Keratinocyte (primary cell): Measurements from ENCODE around the gene SLC43A1.

Experiments
- EZH2 ChIP-seq: IDR thresholded peaks from one replicate; pipeline ENCODE4 v1.6.1; 2012; ENCODE audit warnings: inconsistent platforms, mild to moderate bottlenecking, low read length, moderate library complexity
- TF ChIP-seq, protein P1 (sequence below), 3 experiments: IDR thresholded peaks in 1 of 3; conservative IDR thresholded peaks in 1 of 3; optimal IDR thresholded peaks in 1 of 3; 2 replicates in 2 of 3; 3 replicates in 1 of 3; pipeline versions ENCODE3 to v1.5.1; 2011; ENCODE audit warnings: low read length in 3 of 3, mild to moderate bottlenecking in 3 of 3, moderate library complexity in 2 of 3, control low read depth in 1 of 3, inconsistent platforms in 1 of 3; ENCODE audit not compliant: insufficient read depth in 2 of 3; ENCODE audit errors: extremely low read depth in 1 of 3

DNA sequence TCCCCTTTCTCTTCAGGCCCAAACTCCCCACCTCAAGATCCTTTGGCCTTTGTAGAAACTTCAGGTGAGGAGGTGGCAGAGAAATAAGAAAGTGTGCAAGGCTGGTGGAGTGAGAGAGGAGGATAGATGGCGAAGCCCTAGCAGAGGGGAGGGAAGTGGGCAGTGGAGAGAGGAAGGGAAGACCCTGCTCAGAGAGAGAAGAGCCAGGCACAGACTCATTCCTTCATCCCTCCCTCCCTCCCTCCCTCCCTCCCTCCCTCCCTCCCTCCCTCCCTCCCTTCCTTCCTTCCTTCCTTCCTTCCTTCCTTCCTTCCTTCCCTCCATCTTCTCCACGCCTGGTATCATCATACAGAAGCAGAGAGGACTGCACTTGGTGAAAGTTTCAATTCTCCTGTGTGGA is 34.2 kb downstream of the SLC43A1 start:
- TF ChIP-seq, protein P1, sequence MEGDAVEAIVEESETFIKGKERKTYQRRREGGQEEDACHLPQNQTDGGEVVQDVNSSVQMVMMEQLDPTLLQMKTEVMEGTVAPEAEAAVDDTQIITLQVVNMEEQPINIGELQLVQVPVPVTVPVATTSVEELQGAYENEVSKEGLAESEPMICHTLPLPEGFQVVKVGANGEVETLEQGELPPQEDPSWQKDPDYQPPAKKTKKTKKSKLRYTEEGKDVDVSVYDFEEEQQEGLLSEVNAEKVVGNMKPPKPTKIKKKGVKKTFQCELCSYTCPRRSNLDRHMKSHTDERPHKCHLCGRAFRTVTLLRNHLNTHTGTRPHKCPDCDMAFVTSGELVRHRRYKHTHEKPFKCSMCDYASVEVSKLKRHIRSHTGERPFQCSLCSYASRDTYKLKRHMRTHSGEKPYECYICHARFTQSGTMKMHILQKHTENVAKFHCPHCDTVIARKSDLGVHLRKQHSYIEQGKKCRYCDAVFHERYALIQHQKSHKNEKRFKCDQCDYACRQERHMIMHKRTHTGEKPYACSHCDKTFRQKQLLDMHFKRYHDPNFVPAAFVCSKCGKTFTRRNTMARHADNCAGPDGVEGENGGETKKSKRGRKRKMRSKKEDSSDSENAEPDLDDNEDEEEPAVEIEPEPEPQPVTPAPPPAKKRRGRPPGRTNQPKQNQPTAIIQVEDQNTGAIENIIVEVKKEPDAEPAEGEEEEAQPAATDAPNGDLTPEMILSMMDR (optimal IDR thresholded peaks at IDR 0.05 in 1 of 3, IDR thresholded peaks at IDR 0.05 in 1 of 3, conservative IDR thresholded peaks at IDR 0.05 in 1 of 3; ENCODE audit: extremely low read depth in 1 of 3, insufficient read depth in 2 of 3, low read length in 3 of 3), result no peak
- no peak for TF ChIP-seq EZH2
